DMS79 (cell line): ENCODE measurements around the gene ACER3.
A peak's percentile ranks its signal among the peaks of the same experiment; 100 is the strongest.
"Not testable (repeated sequence)": the region's sequence is repeated elsewhere in the genome, so short reads cannot be mapped to it uniquely, and the experiment has no call there.

Source experiments
- DNase-seq: peaks from one replicate; lab custom pipeline; 2025; lab: John Stamatoyannopoulos, UW

The ACER3 gene

DNA sequence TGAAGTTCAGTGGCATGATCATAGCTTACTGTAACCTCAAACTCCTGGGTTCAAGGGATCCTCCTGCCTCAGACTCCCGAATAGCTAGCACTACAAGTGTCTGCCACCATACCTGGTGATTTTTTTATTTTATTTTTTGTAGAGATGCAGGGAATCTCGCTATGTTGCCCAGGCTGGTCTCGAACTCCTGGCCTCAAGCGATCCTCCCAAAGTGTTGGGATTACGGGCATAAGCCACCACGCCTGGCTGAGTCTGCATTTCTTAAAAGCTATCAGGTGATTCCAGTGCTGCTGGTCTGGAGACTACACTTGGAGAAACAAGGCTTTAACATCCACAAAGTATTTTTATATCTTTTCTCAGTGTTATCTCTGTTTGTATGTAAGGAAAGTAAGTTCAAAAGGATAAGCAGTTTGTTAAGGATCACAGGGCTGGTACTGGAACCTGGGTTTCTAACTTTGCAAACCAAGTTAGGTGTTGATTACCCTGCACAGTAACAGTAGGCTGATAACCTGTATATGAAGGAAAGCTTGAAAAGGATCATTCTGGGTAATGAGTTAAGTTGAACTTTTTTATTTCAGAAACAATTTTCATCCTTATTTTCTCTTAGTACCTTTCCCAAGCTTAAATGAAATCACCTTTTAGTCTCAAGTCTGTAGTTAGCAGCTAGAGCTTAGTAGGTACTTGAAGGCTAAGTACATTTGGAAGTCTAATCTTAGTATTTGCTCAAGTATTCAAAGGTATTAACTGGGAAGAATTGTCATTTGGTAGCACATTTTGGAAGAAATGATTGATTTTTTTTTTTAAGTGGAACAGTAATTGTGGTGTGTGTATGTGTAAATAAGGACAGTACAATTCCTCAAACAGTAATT lies 12.5 kb downstream of the ACER3 start:
- DNase-seq = no peak

DNA sequence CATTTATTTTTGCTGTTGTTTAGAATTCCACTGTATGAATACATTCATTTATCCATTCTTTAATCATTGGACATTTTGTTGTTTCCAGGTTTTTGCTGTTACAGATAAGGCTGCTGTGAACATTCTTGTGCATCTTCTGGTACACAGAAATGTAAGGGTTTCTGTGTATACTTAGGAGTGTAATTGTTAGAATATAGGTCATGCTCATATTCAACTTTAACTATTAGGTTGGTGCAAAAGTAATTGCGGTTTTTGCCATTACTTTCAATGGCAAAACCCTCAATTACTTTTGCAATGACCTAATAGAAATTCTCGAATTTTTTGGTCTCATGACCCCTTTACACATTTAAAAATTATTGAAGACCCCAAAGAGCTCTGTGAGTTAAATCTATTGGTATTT lies 17.3 kb downstream of the ACER3 start:
- DNase-seq = no peak

DNA sequence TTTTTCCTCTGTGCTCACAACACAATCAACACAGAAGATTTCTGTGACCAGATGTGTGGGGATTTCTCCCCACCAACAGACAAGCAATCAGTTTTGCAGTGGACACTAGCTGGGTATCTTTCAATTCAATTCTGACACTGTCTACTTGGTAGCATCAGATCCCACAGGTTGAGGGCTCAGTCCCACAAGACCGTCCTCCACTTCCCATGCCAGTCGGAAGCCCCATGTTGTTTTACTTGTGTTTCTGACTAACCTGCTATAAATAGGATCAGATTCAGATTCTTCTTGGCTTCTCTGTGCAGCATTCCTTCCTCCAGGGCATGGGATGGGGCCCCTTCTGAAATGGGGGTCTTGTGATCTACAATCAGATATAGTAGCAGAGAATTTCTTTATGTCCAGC lies 19.6 kb downstream of the ACER3 start:
- no peak for DNase-seq

DNA sequence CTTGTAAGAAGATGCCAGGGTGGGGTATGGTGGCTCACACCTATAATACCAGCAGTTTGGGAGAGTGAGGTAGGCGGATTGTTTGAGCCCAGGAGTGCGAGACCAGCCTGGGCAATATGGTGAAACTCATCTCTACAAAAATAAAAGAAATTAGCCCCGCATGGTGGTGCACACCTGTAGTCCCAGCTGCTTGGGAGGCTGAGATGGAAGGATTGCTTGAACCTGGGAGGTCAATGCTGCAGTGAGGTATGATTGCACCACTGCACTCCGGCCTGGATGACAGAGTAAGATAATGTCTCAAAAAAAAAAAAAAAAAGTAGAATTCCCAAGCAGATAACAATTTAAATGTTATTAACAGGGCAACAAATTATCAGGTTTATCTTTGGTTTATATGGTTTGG lies 20.2 kb downstream of the ACER3 start:
- DNase-seq = no peak

DNA sequence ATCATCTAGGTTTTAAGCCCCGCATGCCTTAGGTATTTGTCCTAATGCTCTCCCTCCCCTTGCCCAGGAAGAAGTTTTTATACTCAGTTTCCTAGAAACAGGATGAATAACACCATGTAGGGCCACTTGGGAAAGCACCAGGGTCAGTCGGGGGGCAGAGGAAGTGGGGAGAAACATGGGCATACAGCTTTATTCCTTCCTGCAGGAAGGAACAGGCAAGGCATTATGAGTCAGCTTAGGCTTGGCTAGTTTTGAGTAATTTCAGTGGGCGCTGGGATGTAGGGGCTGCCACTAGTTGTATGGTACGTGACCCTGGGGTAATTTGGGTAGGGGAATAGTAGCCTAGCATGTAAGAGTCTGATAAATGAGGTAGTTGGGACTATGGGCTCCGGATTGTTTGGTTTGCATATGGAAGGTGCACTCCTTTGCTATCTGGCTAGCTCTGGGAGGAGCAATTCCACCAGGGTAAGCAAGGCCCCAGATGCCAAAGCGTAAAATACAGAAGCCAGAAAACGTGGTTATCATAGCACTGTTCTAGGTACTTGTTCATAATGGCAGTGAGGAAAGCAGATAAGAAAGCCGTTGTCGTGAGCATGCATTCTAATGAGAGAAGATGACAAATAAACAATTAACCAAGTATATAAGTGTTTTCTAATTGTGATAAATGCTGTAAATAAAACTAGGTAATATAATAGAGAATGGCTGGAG lies 24.8 kb downstream of the ACER3 start:
- DNase-seq = no peak

DNA sequence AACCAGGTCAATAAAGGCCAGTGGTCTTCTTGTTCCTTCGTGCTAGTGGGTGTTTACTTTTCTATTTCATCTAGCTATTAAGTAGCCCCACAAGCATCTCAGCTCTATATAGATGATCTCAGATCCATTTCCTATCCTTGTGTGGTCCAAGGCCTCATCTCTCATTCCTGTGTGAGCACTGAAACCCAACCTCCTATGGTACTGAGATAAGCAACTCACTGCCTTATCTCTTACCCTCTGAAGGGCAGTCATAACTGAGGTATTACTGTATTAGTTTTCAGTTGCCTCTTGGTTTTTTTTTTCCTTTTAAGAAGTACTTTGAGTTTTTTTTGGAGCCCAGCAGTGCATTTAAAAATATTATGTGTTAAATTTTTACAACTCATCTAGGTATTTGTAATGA lies 28.3 kb downstream of the ACER3 start:
- DNase-seq = no peak

DNA sequence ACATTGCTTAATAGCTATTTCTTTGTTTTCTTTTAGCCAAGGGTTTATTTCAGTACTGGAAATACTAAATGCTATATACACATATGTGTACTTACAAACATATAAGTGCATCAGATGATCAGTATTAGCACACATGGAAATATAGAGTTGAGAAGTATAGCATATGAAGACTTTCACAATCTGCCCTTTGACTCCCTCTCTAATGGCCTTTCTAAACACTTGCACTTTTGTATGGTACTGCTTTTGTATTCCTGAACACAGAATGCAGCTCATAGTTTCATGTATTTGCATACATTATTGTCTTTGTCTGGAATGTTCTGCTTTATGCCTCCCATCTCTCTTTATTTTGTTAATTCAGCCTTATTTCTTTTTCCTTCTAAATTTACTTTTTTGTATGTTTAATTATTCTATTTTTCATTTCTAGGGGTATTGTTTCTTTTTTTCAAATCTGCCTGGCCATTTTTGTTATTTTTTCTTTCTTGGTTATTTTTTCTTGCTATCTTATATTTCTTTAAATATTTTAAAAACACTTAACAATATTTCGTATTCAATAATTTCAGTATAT lies 28.8 kb downstream of the ACER3 start:
- DNase-seq = no peak

DNA sequence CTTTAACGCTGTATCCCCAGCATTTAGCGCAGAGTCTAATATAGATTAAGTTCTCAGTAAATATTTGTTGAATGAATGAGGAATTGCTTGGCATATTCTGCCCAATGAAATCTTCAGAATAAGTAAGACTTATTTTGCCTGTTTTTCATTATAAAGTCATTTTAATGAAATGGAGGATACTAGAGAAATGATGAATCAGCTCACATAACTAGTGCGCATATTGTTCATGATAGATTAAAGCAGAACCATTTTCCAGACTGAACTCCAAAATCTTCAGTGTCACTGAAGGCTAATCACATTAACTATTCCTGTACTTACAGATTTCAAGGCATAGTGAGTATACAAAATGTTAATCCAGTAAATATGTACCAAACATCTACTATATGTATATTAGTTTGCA lies 29.6 kb downstream of the ACER3 start:
- no peak for DNase-seq

DNA sequence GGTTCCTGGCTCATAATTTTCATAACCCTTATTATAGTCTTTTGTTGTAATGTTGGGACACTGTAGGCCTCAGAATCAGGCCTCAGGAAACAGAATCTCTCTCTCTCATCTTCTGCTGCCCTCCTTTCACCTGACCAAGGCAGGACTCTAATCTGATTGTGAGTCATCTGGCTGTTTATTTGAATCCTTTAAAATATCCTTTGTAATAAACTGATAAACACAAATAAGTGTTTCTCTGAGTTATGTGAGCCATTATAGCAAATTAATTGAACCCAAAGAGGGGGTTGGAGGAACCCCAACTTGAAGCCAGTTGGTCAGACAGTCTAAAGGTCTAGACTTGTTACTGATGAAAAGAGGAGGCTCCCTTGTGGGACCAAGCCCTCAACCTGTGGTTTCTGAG lies 30.6 kb downstream of the ACER3 start:
- DNase-seq = no peak

DNA sequence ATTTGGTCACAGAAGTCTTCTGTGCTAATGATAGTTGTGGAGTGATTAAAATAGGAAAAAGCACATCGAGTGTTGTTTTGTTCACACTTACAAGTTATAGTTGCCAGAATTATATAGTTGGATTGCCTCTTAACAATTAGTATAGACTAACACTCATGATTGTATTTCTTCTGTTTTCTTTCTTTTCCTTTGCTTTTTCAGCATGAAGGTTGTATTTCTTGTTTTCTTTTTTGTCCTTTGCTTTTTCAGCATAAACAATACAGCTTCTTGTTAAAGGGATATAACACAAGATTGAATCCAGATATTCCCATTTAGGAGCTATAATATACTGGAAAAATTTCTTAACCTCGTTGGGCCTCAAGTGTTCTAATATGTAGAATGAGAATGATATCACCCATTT lies 31.1 kb downstream of the ACER3 start:
- DNase-seq = no peak

DNA sequence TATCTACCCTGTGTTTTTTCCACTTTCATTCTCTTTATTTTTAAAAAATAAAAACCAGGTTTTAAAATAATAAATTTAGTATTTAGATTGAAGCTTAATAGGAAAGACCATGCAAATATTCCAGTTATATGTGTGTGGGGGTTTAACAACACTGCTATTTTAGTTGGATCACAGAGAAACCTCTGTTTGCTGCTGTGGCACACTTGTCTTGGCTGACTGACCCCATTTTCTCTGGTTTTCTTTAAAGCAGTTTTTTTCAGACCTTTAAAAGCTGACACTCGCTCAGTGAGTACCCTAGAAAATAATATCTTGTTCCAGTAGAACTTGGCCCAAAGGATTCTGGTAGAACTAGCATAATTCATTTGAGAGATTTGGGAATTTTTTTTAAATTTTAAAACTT lies 31.6 kb downstream of the ACER3 start:
- no peak for DNase-seq

DNA sequence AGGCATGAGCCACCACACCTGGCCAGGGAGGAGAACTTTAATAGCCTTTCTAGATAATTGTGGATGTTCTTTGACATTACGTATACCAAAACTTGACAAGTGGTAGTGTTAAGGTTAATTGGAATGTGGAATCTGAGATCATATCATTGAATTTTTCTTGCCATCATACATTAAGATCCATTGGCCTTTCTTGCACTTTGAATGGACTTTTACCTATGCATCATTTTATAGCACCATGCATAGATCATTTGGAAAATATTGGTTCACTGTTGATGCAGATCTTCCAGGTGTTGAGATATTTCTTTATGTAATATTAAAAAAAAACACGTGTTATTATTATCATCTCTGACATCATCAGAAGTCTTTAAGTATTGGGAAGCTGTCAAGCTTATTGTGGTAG lies 36.5 kb downstream of the ACER3 start:
- no peak for DNase-seq

DNA sequence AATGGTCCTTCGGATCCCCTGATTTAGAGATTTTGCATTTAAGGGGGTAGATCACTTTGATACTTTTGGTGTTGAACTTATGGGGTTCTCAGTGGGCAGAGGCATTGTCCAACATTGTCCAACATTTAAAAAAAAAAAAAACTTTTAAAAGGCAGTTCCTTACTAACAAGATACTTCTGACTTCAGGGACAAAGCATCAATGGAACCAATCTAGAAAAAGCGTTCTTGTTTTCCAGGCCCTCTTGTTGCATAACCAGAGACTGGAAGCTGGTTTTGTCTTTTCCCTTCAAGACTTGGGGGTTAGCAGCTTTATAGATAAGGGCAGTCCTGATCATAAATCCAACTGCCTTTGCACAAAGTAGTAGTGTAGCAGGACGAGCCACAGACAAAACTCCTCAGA lies 40.4 kb downstream of the ACER3 start:
- no peak for DNase-seq

DNA sequence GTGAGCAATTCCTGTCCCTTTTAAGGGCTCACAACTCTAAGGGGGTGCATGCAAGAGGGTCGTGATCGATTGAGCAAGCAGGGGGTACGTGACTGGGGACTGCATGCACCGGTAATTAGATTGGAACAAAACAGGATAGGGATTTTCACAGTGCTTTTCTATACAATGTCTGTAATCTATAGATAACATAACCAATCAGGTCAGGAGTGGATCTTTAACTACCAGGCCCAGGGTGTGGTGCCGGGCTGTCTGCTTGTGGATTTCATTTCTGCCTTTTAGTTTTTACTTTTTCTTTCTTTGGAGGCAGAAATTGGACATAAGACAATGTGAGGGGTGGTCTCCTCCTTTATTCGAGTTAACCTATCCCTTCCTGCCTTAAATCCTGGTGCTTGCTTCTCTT lies 40.9 kb downstream of the ACER3 start:
- not testable (repeated sequence) for DNase-seq

DNA sequence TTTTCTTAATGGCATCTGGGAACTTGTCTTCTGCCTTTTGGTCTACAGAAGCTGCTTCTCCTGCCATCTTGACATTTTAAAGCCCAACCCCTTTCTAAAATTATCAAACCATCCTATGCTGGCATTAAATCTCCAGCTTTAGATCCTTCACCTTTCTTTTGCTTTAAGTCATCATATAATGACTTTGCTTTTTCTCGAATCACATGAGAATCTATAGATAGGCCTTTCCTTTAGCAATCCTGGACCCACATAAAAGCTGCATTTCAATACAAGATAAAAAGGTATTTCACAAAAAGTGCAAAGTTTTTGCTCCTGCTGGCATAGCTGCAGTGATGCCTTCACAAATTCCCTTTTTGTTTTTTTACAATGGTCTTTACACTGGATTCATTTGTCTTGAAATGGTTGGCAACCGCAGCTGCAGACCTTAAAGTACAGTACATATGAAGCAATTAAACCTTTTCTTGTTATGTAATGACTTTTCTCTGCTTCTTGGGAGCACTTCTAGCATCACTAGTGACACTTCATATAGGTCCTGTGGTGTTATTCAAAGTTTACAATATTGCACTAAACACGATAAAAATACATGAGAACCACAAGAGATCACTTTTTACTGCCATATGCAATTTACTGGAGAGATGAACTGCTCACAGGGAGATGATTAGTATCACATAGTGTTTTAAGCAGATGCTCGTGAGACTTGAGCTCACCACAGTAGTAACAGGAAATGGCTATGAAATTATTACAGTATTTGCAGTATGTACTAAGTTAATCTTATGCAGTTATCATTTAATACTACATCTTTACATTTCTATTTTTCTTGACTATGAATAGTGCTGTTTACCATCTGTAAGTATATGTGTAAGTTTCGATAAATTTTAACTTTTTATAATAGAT lies 41.6 kb downstream of the ACER3 start:
- DNase-seq = no peak

DNA sequence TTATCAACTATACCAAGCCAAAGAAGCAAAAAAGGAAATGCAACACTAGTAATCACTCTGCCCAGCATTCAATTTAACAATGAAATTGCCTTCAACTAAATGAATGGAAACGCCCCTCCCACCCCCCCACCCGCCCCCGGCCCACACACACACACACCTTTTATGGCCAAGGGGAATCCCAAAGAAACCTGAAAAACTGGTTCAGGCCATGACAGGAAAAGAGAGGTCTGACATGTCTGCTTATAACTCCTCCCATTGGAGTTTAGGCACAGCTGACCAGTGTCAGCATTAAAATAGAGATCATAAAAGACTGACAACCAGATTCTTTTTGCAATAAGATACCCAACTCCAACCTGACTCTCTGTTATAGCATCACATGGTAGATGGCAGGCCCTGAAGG lies 42.6 kb downstream of the ACER3 start:
- no peak for DNase-seq

DNA sequence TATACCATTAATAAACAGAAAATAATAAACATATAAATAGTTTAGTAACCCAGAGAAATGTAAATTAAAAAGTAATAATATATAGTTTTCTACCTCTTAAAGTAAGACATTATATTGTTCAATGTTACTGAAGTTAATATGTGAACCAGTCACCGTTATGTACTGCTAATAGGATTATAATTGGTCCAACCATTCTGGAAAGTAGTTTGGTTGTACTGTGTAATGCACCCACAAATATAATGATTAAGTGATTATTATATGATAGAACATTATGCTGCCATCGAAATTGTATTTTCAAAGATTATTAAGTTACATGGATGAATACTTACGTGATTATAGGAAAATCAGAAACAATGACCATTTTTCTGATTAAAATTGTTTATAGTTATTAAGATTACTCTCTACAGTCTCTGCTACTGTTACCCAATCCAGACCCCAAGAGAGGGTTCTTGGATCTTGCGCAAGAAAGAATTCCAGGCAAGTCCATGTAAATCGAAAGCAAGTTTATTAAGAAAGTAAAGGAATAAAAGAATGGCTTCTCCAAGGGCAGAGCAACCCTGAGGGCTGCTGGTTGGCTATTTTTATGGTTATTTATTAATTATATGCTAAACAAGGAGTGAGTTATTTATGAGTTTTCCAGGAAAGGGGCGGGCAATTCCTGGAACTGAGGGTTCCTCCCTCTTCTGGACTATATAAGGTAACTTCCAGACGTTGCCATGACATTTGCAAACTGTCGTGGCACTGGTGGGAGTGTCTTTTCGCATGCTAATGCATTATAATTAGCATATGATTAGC lies 50.1 kb downstream of the ACER3 start:
- DNase-seq = no peak

DNA sequence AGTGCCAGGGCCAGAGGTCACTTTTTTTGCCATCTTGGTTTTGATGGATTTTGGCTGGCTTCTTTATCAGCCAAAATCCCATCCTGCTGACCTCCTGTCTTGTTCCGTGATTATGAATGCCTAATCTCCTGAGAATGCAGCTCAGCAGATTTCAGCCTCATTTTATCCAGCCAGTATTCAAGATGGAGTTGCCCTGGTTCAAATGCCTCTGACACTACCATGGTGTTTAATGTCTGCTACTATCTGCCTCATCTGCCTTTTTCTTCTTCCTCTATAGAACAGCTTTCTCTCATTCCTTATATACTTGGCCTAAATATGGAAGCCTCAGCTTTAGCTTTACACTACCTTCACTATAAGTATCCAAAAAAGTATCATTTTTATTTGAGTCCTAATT lies 50.7 kb downstream of the ACER3 start:
- no peak for DNase-seq

DNA sequence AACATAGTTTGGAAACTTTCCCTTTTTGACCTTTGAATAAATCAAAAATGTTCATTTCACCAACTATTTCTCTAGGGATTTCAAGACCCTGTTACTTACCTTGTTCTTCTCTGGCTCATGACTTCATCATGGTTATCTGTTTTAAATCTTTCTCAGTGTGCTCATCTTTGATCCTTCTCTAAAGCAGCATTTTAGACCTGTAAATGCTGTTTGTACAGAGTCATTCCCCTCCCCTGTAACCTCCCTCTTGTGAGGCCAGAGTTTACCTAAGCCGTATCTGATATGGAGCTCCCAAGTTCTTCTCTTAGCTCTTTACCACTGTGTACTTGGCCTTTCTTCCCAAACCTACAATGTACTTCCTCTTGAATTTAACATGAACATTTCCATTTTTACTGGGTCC lies 56.0 kb downstream of the ACER3 start:
- DNase-seq = no peak

DNA sequence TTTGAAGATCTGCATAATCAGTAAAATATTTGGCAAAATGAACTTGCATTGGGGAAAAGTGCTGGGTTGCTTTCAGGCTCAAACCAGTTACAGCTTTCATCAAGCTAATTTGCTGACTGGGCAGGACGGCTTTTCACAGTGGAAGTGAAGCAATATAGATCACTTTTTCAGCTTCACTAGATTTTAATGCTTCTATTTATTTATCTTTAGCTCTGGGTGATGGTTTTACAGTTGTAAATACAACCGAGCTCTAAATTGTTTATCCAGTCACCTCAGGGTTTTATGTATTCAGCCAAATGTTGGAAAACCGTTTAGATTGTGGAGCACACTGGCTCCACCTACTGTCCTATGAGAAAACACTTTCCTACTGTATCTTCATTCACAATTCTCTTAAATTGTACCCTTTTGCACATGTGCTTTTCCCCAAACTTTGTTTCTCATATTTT lies 58.2 kb downstream of the ACER3 start:
- peak; percentile 54 for DNase-seq

DNA sequence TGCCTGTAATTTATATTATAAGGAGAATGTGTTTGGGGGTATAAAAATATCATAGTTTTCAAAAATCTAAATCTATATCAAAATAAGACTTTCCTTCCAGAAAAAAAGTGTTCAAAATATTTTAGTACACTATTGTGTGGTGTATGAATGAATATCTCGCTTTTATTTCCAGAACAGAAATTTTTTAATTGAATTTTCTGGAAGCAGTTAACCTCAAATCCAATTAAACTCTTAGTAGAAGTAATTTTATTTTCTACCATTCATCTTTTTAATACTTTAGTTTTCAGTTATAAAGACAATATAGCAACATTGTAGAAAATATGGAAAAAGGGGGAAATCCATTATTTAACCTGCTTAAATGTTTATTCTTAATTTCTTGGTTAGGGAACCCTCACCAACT lies 58.7 kb downstream of the ACER3 start:
- DNase-seq = no peak
